NCI-H128 (cell line): ENCODE data around the gene CUBN.

Experiments
- DNase-seq: peaks from one replicate; lab custom pipeline; 2025; ENCODE audit not compliant: unreplicated experiment; lab: John Stamatoyannopoulos, UW

Gene CUBN

GRCh38 chr10:17043586-17043985 lies 86.0 kb downstream of the CUBN start:
- DNase-seq, result no peak

DNA sequence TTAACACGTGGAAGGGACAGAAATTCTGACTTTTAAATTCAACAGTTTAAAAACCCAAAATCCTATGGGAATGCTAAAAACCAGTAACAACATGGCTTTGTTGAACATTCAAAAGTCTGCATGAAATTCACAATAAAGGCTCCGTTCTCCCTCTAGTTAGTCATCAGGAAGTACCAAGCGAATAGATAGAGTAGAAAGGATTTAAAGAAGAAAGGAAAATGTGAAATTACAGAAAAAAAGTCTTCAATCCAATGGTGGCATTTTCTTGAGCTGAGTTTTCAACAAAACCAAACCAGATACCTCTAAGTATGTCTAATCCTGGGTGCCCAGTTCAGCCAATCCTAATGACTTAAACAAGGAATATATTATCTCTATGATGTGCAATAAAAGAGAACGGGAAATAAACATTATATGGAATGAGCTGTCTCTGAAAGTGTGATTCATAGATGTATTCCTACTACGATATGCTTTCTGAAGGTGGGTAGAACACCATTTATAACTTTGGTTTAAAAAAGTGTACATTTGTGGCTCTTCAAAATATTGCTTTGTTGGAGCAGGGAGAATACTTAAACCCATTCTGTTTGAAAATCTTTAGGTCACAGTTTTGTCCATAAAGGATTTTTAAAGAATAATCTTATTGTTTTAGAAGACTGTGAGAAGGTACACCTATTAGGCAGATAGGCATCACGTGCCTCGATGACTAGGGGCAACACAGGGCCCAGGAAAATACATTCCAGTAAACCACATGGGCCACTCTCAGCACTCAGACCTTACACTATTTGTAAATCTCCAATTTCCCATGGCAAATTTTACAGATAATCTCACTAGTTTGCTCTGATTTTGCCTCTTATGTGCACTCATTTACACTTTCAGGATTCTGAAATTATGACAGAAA lies 87.7 kb downstream of the CUBN start:
- DNase-seq, result no peak

DNA sequence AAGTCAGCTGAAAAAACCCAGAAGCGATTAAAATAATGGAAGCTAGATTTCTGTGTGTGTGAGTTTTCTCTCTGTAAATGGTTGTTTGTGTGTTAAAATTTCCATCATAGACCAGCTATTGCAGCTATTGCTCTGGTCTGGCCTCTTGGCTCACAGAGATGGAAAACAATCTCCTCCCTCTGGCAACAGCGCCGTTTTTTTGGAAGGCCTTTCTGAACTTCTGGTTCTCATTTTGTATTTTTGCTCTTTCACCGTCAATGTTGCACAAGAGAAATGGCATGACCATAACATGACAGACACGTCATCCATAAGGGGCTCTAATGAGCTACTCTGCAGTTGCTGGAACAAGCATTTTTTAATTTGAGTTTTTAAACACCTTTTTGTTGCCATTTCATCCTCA lies 91.0 kb downstream of the CUBN start:
- DNase-seq, result no peak

- no peak for DNase-seq
Observed at GRCh38 chr10:17037910-17038309, 91.7 kb downstream of the CUBN start.

GRCh38 chr10:17035446-17035845 lies 94.2 kb downstream of the CUBN start:
- DNase-seq, result no peak

GRCh38 chr10:17033529-17034260 lies 95.9 kb downstream of the CUBN start:
- DNase-seq, result no peak

DNA sequence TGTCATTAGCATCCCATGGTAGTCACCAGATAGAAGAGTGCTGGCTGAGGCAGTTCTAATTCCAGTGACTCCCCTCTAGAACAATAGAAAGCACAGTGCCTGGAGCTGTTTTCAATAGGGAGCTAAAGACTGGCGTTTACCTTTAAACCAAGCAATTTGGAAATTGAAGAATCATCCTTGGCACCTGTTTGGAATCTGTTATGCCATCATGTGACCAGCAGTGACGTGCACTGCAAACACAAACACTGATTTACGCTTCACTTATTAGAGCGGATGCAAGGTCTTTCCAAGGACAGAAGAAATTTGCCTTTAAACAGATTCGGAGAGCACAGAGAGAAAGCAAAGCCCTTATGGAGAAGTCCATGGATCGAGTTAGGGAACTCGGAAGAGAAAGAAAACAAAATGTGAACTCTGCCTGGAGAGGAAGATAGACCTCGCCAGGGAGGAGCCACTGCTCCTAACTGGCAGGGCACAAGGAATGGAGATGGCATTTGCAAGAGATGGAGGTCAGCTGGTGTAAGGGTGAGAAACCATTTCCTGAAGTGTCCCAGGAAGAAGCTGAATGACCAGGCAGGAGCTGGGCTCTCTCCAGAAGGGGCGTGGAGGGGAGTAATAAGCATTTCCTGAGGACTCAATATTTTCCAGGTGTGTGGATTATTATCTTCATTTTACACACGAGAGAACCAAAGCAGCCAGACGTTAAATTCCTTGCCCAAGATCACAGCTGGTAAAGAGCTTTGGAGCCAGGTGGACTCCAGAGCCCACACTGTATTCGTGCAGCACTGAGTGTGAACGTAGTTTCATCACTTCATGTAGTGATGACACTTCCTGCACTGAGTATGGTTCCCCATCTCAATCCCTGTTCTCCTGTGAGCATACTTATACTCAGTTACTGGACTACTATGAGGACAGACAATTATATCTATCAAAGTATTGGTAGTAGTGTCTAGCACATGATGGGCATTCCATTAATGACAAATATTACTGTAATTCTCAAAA lies 97.7 kb downstream of the CUBN start:
- no peak for DNase-seq

GRCh38 chr10:17029581-17030271 lies 99.9 kb downstream of the CUBN start:
- DNase-seq, result no peak

GRCh38 chr10:17029239-17029580 lies 100.4 kb downstream of the CUBN start:
- DNase-seq, result no peak

GRCh38 chr10:17028798-17029197 lies 100.8 kb downstream of the CUBN start:
- DNase-seq, result no peak

DNA sequence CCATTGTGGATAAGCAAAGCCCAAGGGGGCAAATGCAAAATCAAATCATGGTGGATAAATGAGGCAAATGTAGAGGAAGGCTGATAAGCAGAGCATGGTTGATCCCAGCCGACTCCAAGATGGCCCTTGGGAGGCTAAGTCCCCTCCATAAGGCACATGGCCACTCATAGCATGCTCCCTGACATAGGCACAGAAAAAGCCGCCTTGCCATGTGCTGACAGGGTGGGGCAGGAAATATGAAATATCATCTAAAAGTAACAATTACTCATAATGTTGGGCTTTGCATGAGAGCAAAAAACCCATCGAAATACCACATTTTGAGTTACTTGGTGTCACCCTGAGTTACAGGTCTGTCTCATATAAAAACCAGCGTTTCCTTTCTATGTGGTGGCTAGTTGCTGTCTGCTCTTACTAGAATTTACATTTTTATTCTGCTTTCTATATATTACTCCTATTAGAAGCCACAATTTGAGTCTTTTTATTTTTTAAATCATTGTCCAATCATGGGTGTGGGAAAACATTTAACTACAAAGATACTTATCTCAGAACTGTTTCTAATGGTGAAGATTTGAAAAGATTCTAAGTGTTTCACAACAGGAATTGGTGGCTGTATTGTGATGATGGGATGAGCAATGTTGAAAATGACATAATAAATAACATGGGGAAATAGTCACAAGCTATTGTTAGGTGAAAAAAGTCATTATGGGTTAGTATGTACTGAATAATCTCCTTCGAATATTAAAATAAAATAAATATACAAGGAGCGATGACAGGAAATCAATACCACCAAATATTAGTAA lies 102.7 kb downstream of the CUBN start:
- no peak for DNase-seq

DNA sequence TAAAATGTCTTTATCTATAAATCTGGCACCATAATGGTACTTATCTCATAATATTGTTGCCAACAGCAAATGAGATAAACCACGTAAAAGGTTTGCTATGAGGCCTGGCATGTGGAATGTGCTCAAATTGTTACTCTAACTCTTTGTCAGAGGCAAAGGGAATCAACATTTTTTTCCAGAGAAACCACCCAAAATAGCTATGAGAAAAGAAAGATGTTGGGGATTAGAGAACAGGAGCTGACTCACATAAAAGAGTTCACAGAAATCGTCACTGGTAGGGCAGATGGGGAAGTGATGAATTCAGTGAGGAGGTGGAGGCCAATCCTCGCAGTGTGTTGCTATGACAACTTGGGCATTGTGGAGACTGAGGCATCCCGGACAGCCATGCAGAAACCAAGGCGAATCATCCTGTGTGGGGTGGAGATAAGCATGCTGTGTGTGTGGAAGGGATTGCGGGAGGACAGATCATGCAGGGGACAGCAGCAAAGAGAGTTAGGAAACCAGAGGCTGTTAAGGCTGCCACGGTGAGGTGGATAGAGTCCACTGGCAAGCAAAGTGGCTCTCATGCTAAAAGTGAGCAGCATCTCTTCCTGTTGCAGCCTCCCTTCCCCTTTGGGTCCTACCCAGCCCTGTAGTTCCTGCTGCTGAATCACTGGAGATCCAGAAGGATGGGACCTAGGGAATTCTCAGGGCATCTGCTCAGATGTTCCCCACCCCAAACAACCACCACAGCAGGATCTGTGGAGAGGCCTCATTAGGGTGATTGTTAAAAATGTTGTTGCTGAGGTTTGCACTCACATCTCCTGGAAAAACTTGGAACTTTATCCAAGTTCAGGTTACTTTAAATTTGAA lies 103.9 kb downstream of the CUBN start:
- no peak for DNase-seq

- DNase-seq, result no peak
Observed at GRCh38 chr10:17024461-17024860, 105.2 kb downstream of the CUBN start.

DNA sequence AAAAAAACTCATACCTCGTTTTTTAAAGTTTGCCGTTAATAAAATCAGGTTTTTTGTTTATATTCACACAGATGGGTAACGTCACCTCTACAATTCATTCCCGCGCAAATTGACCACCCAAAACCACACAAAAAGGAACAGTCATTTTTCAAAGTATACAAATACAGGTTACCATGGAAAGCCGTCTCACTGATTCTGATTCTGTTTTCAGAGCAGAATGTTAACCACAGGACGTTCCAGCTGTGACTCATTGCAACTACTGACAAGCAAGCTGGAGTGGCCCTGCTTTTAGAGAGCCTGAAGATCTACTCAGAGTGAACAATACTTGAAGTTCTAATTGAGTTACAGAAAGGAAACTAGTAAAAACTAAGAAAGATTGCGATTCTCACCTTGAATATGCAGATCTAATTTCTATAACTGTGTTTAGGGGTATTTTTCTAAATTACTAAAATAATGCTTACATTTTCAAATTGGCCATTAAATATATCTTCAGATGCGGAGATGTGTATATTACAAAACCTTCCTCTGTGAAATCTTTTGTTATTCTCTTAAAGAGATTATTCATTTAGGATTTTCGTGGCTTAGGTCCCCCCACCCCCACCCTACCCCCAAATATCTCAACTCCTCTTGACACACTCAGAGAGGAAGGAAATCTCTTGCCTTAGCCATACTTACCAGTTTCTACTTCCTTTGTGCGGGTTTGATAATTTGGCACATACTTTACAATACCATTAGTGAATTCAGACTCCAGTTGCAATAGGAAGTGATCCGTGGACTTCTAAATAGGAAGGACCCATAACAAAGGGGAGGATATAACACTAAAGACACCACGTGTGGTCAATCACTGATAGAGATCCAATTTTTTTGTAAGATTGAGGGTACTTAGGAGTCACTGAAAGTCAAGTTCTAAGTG lies 106.0 kb downstream of the CUBN start:
- no peak for DNase-seq

DNA sequence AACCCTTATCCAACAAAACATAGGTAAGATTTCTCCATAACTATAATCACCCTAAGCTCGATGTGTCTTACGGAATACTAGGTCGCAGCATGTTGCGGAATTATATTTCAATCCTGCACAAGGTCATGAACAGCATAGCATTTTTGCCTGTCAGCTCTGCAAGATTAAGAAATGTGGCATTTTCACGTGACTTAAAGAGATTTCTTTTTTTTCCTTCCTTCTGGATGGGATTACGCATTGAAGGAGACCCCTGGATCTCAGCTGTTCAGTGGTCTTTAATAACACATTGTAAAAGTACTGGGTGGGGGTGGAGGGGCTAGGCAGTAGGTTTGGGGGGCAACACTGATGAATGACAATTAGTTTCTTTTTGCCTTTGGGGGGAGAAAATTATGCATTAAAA lies 106.7 kb downstream of the CUBN start:
- DNase-seq, result no peak

DNA sequence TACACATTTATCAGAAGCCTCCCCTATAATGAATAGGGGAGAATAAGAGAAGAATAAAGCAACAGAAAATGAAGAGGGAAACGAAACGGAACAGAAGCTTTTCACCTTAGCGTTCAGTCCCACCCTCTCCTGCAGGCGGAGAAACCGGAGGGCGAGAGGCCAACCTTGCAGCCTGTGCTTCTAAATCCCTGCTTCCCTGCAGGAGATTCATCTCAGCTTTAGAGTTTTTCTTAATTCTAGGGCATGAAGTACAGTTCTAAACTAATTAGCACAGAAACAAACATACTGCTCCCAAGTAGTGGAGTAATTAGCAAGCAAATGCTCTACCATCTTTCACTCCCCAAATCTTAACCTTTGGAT lies 107.2 kb downstream of the CUBN start:
- no peak for DNase-seq

DNA sequence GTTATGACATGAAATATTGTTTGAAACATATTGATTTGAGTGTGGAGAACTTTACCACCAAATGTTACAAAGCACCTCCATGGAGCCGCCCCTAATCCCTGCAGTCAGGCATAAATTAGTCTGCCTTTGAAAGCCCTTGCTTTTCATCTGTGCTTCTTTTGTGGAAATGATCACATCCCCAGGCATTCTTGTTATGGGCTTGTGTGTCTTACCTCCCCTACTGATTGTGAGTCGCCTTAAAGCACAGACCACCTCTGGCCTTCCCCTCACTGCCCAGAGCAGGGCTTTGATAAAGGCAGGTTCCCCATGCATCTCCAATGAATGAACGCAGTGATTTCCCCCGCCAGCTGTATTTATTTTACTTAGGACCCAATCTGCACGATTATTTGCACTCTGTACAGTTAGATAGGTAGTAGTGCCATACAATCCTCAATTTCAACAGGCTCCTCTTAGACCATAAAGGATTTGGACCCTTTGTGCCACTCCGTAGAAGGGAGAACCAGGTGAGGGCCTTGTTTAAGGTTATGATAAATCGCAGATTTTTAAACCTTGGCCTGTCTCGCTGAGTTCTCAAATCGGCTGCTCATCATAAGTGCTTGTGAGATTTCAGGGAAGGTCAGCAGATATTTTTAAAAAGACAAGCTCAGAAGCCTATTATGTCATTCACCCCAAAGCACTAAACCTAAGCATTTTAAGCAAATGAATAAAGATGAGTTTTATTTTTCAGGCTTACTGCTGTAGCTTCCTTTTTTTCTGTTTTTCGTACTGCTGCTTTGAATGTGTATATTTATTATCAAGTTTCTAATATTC lies 107.8 kb downstream of the CUBN start:
- no peak for DNase-seq
